Liver (tissue), 9 donors: Measurements from ENCODE around the gene DGCR8. TPM values are rescaled to one million over a fixed set of nuclear protein-coding genes. Genes with fewer than 3 reads are reported as not detected.

ENCODE experiments used
- DNase-seq: peaks from one replicate; pipeline ENCODE4 v3.0.0-alpha.2; 2017; ENCODE audit warnings: low spot score
- H3K27ac ChIP-seq, 2 donors: one replicate each; pipeline ENCODE4 v1.7.0; 2013; ENCODE audit warnings: inconsistent platforms in 2 of 2, low read length in 2 of 2, control low read depth in 1 of 2, low read depth in 1 of 2, mild to moderate bottlenecking in 1 of 2
- H3K27me3 ChIP-seq, 4 donors: one replicate each; pipeline versions ENCODE4 v1.6.1 to v1.7.0; 2013; ENCODE audit warnings: low read length in 3 of 4, inconsistent platforms in 1 of 4, mild to moderate bottlenecking in 1 of 4, moderate library complexity in 1 of 4; ENCODE audit not compliant: control insufficient read depth in 4 of 4, insufficient read depth in 4 of 4
- H3K36me3 ChIP-seq, 4 donors: one replicate each; pipeline versions ENCODE4 v1.6.1 to v1.7.0; 2013; ENCODE audit warnings: low read length in 3 of 4, mild to moderate bottlenecking in 3 of 4, low read depth in 1 of 4, moderate library complexity in 1 of 4; ENCODE audit not compliant: control insufficient read depth in 4 of 4, insufficient read depth in 3 of 4
- H3K4me1 ChIP-seq, 4 donors: one replicate each; pipeline versions ENCODE4 v1.6.1 to v1.7.0; 2013; ENCODE audit warnings: low read length in 3 of 4, mild to moderate bottlenecking in 3 of 4, moderate library complexity in 1 of 4; ENCODE audit not compliant: control insufficient read depth in 4 of 4, insufficient read depth in 4 of 4
- H3K4me3 ChIP-seq, 3 donors: one replicate each; pipeline versions ENCODE4 v1.6.1 to v1.7.0; 2013; ENCODE audit warnings: low read length in 3 of 3, control low read depth in 1 of 3, low read depth in 1 of 3, mild to moderate bottlenecking in 1 of 3
- H3K9ac ChIP-seq, 2 donors: one replicate each; pipeline ENCODE4 v1.7.0; 2013; ENCODE audit warnings: low read length in 2 of 2, mild to moderate bottlenecking in 2 of 2, moderate library complexity in 2 of 2, control low read depth in 1 of 2, low read depth in 1 of 2
- H3K9me3 ChIP-seq, 4 donors: one replicate each; pipeline versions ENCODE4 v1.6.1 to v1.7.0; 2013; ENCODE audit warnings: low read length in 3 of 4; ENCODE audit not compliant: control insufficient read depth in 4 of 4
- CTCF ChIP-seq: fragments of 150-350 bp; IDR thresholded peaks from 2 replicates; pipeline ENCODE4 v1.5.1; 2017; ENCODE audit warnings: improper control_type of control experiment, low read depth, low read length; ENCODE audit not compliant: missing input control
- EGR1 ChIP-seq, 2 donors: IDR thresholded peaks; 2 replicates each; pipeline ENCODE4 v1.6.1; 2016 to 2018; ENCODE audit warnings: antibody characterized with exemption in 2 of 2, low read depth in 2 of 2
- FOXA1 ChIP-seq: IDR thresholded peaks from 2 replicates; pipeline ENCODE4 v1.6.1; 2016; ENCODE audit warnings: antibody characterized with exemption
- FOXA2 ChIP-seq: IDR thresholded peaks from 2 replicates; pipeline ENCODE4 v1.6.1; 2016; ENCODE audit warnings: antibody characterized with exemption
- GABPA ChIP-seq, 2 donors: IDR thresholded peaks in 1 of 2; conservative IDR thresholded peaks in 1 of 2; 2 replicates each; pipeline ENCODE4 v1.6.1; 2016; ENCODE audit warnings: antibody characterized with exemption in 2 of 2, mild to moderate bottlenecking in 1 of 2, moderate library complexity in 1 of 2
- HNF4A ChIP-seq, 2 donors: conservative IDR thresholded peaks; 2 replicates each; pipeline ENCODE4 v1.6.1; 2016; ENCODE audit warnings: antibody characterized with exemption in 2 of 2, mild to moderate bottlenecking in 2 of 2
- HNF4G ChIP-seq: IDR thresholded peaks from 2 replicates; pipeline ENCODE4 v1.6.1; 2016; ENCODE audit warnings: antibody characterized with exemption
- JUND ChIP-seq, 2 donors: IDR thresholded peaks; 2 replicates each; pipeline ENCODE4 v1.6.1; 2016; ENCODE audit warnings: antibody characterized with exemption in 2 of 2
- NR2F2 ChIP-seq: IDR thresholded peaks from 2 replicates; pipeline ENCODE4 v1.6.1; 2016; ENCODE audit warnings: antibody characterized with exemption
- RAD21 ChIP-seq, 2 donors: IDR thresholded peaks; 2 replicates each; pipeline ENCODE4 v1.6.1; 2016; ENCODE audit warnings: antibody characterized with exemption in 2 of 2, mild to moderate bottlenecking in 2 of 2
- RXRA ChIP-seq, 2 donors: IDR thresholded peaks; 2 replicates each; pipeline ENCODE4 v1.6.1; 2017 to 2018; ENCODE audit warnings: antibody characterized with exemption in 2 of 2, mild to moderate bottlenecking in 1 of 2
- SP1 ChIP-seq: IDR thresholded peaks from 2 replicates; pipeline ENCODE4 v1.6.1; 2018; ENCODE audit warnings: antibody characterized with exemption, mild to moderate bottlenecking
- TAF1 ChIP-seq: conservative IDR thresholded peaks from 2 replicates; pipeline ENCODE4 v1.6.1; 2016; ENCODE audit warnings: antibody characterized with exemption, mild to moderate bottlenecking
- YY1 ChIP-seq: IDR thresholded peaks from 2 replicates; pipeline ENCODE4 v1.6.1; 2016; ENCODE audit warnings: antibody characterized with exemption, mild to moderate bottlenecking
- ZBTB33 ChIP-seq: IDR thresholded peaks from 2 replicates; pipeline ENCODE4 v1.6.1; 2016; ENCODE audit warnings: antibody characterized with exemption
- WGBS: extraction: QIAGEN DNeasy Blood & Tissue Kit; methylation state at CpG from one replicate; pipeline ENCODE4 v1.1.7; 2013; 5-methylcytosine and 5-hydroxymethylcytosine counted together
- polyA plus RNA-seq, 2 donors: library from polyadenylated mRNA; stranded (reverse) in 1 of 2; unstranded in 1 of 2; fragments of 200-250 nt in 1 of 2; fragments of >200 nt in 1 of 2; fragmentation: Nextera tagmentation in 1 of 2; extraction: Ambion mirVana in 1 of 2; gene quantifications; one replicate each; pipeline versions ENCODE4 v1.2.1 to v1.2.3, GENCODE V29; 2013 to 2015
- total RNA-seq, 2 donors: library from RNA; depleted of rRNA; stranded (reverse); fragments of >200 nt; gene quantifications; one replicate each; pipeline ENCODE4 v1.2.3, GENCODE V29; 2014
- TF ChIP-seq, protein P1 (sequence below): IDR thresholded peaks from 2 replicates; pipeline ENCODE4 v1.6.1; 2016; ENCODE audit warnings: antibody characterized with exemption, mild to moderate bottlenecking
- TF ChIP-seq, protein P2 (sequence below): IDR thresholded peaks from 2 replicates; pipeline ENCODE4 v1.6.1; 2016; ENCODE audit warnings: antibody characterized with exemption
- TF ChIP-seq, protein P3 (sequence below): IDR thresholded peaks from 2 replicates; pipeline ENCODE4 v1.6.1; 2016; ENCODE audit warnings: antibody characterized with exemption
- donor health status: healthy.
- donor health status: healthy.
- donor health status: healthy.
- donor health status: healthy.
- donor health status: healthy.

The DGCR8 gene
- total and polyA plus RNA-seq, 4 donors = 7.9 to 27.1 (median 15.8) TPM

DNA sequence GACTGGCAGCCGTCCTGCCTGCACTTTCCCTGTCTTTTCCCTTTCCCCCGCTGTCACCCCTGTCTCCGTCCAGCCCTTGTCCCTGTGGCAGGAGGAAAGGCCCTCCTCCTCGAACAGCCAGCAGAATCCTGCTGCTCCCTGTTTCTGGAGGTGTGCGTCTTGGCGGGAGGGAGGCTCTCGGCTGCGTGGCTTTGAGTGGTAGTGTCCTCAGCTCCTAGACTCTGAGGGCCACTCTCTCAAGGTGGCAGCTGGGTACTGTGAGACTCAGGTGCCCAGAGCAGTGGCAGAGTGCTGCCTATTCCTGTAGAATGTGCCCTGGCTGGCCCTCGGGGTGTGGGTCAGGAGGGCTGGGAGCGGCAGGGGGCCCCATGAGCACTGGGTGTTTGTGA is 26.8 kb downstream of the DGCR8 start:
- H3K9me3 ChIP-seq = no peaks in the 10 kb centered on the region
- TF ChIP-seq NR2F2 (no peak), EGR1 (IDR thresholded peaks at IDR 0.05; ENCODE audit: low read depth in 2 of 2) (no peak), HNF4A (conservative IDR thresholded peaks at IDR 0.05) (no peak), FOXA1 (no peak), YY1 (no peak), RAD21 (IDR thresholded peaks at IDR 0.05) (no peak), RXRA (IDR thresholded peaks at IDR 0.05) (no peak), HNF4G (no peak), TAF1 (no peak), CTCF (no peak), SP1 (no peak), JUND (IDR thresholded peaks at IDR 0.05) (no peak), GABPA (IDR thresholded peaks at IDR 0.05 in 1 of 2, conservative IDR thresholded peaks at IDR 0.05 in 1 of 2) (no peak), FOXA2 (no peak), ZBTB33 (no peak)
- TF ChIP-seq, protein P1, sequence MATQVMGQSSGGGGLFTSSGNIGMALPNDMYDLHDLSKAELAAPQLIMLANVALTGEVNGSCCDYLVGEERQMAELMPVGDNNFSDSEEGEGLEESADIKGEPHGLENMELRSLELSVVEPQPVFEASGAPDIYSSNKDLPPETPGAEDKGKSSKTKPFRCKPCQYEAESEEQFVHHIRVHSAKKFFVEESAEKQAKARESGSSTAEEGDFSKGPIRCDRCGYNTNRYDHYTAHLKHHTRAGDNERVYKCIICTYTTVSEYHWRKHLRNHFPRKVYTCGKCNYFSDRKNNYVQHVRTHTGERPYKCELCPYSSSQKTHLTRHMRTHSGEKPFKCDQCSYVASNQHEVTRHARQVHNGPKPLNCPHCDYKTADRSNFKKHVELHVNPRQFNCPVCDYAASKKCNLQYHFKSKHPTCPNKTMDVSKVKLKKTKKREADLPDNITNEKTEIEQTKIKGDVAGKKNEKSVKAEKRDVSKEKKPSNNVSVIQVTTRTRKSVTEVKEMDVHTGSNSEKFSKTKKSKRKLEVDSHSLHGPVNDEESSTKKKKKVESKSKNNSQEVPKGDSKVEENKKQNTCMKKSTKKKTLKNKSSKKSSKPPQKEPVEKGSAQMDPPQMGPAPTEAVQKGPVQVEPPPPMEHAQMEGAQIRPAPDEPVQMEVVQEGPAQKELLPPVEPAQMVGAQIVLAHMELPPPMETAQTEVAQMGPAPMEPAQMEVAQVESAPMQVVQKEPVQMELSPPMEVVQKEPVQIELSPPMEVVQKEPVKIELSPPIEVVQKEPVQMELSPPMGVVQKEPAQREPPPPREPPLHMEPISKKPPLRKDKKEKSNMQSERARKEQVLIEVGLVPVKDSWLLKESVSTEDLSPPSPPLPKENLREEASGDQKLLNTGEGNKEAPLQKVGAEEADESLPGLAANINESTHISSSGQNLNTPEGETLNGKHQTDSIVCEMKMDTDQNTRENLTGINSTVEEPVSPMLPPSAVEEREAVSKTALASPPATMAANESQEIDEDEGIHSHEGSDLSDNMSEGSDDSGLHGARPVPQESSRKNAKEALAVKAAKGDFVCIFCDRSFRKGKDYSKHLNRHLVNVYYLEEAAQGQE = no peak
- TF ChIP-seq, protein P2, sequence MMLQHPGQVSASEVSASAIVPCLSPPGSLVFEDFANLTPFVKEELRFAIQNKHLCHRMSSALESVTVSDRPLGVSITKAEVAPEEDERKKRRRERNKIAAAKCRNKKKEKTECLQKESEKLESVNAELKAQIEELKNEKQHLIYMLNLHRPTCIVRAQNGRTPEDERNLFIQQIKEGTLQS = no peak
- TF ChIP-seq, protein P3, sequence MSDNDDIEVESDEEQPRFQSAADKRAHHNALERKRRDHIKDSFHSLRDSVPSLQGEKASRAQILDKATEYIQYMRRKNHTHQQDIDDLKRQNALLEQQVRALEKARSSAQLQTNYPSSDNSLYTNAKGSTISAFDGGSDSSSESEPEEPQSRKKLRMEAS = no peak
- peaks cover 0 to 24% (median 15%) of the 10 kb centered on the region in 4 donors for H3K4me1 ChIP-seq
- no peak for DNase-seq
- no peaks in the 10 kb centered on the region for H3K27me3 ChIP-seq
- peaks cover 15 to 64% (median 41%) of the 10 kb centered on the region in 4 donors for H3K36me3 ChIP-seq
- WGBS = 96% methylated on average over 10 of the region's 10 CpGs
- H3K27ac ChIP-seq = no peak overlapping the region
- no peak overlapping the region for H3K9ac ChIP-seq
- no peak overlapping the region for H3K4me3 ChIP-seq
